Activated CD4-positive, CD25-positive, alpha-beta regulatory T cell treated with anti-CD3 and anti-CD28 coated beads, Interleukin-2, amount 50 U/mL, for 72 hours (primary cell): ENCODE results near the gene FAP.

ENCODE experiments used
- DNase-seq: peaks from one replicate; pipeline ENCODE4 v3.0.0; 2021

The FAP gene

GRCh38 chr2:162242586-162243280 lies 512 bp downstream of the FAP start:
- DNase-seq: no peak

- no peak for DNase-seq
These were observed 1.7 kb downstream of the FAP start for GRCh38 chr2:162241571-162241970.

GRCh38 chr2:162234620-162235462 lies 8.4 kb downstream of the FAP start:
- DNase-seq: no peak

- DNase-seq: no peak
These were observed 10.0 kb downstream of the FAP start for GRCh38 chr2:162233197-162233596.

- DNase-seq: no peak
These were observed 10.6 kb downstream of the FAP start for GRCh38 chr2:162232671-162233070.

- DNase-seq: no peak
These were observed 11.2 kb downstream of the FAP start for GRCh38 chr2:162232027-162232426.

GRCh38 chr2:162230761-162231160 lies 12.5 kb downstream of the FAP start:
- DNase-seq: no peak

GRCh38 chr2:162226836-162227235 lies 16.4 kb downstream of the FAP start:
- no peak for DNase-seq

GRCh38 chr2:162221064-162221463 lies 22.2 kb downstream of the FAP start:
- DNase-seq: peak; percentile 67

- no peak for DNase-seq
These were observed 22.9 kb downstream of the FAP start for GRCh38 chr2:162220368-162220767.

GRCh38 chr2:162219426-162219825 lies 23.8 kb downstream of the FAP start:
- DNase-seq: no peak

GRCh38 chr2:162217598-162217997 lies 25.6 kb downstream of the FAP start:
- no peak for DNase-seq

- DNase-seq: no peak
These were observed 28.1 kb downstream of the FAP start for GRCh38 chr2:162215162-162215561.

- DNase-seq: no peak
These were observed 30.9 kb downstream of the FAP start for GRCh38 chr2:162212366-162212765.

- DNase-seq: no peak
These were observed 31.5 kb downstream of the FAP start for GRCh38 chr2:162211732-162212131.

GRCh38 chr2:162210385-162210784 lies 32.9 kb downstream of the FAP start:
- no peak for DNase-seq

GRCh38 chr2:162202203-162202602 lies 41.0 kb downstream of the FAP start:
- no peak for DNase-seq

- no peak for DNase-seq
These were observed 42.6 kb downstream of the FAP start for GRCh38 chr2:162200636-162201035.

GRCh38 chr2:162199913-162200312 lies 43.3 kb downstream of the FAP start:
- DNase-seq: no peak

- no peak for DNase-seq
These were observed 45.0 kb downstream of the FAP start for GRCh38 chr2:162198239-162198638.

- no peak for DNase-seq
These were observed 46.0 kb downstream of the FAP start for GRCh38 chr2:162197069-162197825.

- no peak for DNase-seq
These were observed 46.6 kb downstream of the FAP start for GRCh38 chr2:162196638-162197037.

- DNase-seq: no peak
These were observed 54.8 kb downstream of the FAP start for GRCh38 chr2:162188451-162188850.
